ENCODE measurements around the gene OXER1.

OXER1 gene

DNA sequence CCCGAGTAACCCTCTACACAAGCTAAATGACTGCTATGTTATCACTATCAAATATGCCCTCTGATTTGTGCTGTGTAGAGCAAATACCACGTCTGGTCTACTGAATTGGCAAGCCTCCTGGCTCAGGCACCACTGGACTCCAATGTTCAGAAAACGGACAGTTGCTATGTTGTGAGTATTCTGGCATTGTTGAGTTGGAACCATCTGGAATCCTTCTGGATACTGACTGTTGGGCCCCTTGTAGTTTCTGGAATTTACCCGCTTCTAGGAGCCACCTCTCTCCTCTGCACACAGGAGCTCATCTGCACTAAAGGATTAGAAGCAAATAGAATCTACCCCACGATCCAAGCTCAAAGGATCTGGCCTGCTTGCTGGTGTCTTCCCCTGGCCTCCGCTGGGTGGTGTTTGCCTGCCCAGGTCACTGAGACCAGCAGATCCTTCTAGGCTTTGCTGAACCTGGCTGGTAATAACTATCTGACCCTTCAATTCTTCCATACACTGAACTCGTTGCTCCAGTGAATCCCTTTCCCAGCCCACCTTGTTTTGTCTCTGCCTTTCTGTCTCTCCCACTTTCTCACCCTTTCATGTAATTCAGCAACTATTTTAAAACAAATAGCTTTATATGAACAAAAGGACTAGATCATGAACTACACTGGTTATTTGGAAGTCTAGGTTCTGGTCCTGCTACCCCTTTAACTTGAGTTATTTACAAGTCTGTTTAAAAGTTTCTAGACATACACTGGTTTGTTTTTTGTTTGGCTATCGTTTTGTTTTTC lies 30.5 kb upstream of the OXER1 start:
- DNase-seq (ENCODE audit: low read depth in 3 of 3) = no peak

DNA sequence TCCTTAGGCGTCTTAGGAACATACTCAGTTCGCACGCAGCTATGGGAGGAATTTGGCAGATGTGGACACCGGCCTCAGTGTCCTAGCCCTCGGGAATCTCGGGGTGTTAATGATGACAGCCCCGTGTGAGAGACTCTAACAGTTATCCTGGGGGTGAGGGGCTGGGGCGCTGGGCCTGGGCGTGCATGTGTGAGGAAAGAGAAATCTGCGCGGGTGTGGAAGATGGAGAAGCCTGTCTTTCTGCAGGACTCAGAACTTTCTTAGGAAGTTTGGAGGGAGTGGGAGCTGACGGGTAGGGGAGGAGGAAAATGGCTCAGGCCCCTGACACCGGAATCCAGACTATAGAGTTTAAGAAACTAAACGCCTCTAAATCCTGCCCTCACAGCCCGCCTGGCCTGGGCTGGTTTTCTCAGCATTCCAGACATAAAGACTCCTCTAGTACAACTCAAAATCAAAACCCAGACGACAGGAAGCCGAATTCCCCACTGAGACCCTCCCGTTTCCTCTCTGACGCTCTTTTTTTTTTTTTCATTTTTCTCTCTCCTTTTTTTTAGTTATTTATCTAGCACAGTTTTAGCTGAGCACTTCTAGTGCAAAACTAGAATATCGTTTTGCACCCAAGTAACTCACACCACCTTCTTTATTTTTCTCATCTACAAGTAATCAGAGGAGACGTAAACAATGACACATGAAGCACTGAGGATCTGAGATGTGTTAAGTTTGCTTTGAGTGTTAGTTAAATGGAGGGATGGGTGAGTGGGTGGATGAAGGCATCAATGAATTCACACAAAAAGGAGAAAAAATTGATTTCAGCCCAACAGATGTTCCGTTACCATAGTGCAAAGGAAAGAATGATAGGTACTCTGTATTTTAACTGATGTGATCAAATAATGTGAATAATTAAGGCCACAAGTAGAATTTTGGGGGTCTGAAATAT lies 29.7 kb upstream of the OXER1 start:
- DNase-seq (ENCODE audit: low read depth in 3 of 3) = no peak

GRCh38 chr2:42792583-42793333 lies 28.8 kb upstream of the OXER1 start, which contains the start of gene HAAO:
HAAO (minus strand) TSS chr2:42792583; CDS start chr2:42792536, 47 bp downstream.
- no peak for DNase-seq (ENCODE audit: low read depth in 3 of 3)

- DNase-seq (ENCODE audit: low read depth in 3 of 3) = no peak
Measured at GRCh38 chr2:42792087-42792582, 28.2 kb upstream of the OXER1 start.

DNA sequence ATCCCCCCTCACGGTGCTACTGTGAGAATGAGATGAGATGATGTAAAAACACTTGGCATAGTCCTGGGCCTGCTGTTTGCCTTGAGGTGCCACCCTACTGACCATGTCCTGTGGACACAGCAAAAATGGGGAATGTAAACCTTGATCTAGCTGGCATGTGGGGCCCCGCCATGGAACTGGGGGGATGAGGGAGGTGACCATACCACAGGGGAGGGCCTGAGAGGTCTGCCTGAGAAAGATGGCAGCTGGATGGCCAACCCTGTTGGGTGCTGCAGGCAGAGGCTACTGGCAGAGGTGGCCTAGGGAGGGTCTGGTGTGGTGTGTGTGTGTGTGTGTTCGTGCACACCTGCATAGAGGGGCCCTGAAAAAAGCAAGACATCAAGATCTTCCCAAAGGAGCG lies 27.7 kb upstream of the OXER1 start:
- no peak for DNase-seq (ENCODE audit: low read depth in 3 of 3)

GRCh38 chr2:42789751-42790150 lies 25.8 kb upstream of the OXER1 start:
- no peak for DNase-seq (ENCODE audit: low read depth in 3 of 3)

DNA sequence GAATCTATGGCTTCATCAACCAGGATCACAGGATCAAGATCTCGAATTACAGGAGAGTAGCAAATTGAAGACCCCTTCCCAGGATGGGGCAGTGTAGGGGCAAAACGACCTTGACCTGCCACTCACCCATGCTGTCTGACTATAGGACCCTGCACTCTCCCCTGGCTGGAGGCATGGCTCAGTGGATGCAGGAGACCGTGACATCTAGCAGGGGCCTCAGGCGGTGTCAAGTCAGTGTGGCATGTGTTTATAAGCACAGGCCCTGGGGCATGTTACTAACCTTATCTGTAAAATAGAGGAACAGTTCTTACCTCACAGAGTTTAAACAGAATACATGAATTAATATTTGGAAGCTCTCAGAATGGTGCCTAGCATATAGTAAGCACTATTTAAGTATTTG lies 24.9 kb upstream of the OXER1 start:
- no peak for DNase-seq (ENCODE audit: low read depth in 3 of 3)

- no peak for DNase-seq (ENCODE audit: low read depth in 3 of 3)
Measured at GRCh38 chr2:42788478-42788793, 24.5 kb upstream of the OXER1 start.

GRCh38 chr2:42787788-42788477 lies 24.0 kb upstream of the OXER1 start:
- no peak for DNase-seq (ENCODE audit: low read depth in 3 of 3)

DNA sequence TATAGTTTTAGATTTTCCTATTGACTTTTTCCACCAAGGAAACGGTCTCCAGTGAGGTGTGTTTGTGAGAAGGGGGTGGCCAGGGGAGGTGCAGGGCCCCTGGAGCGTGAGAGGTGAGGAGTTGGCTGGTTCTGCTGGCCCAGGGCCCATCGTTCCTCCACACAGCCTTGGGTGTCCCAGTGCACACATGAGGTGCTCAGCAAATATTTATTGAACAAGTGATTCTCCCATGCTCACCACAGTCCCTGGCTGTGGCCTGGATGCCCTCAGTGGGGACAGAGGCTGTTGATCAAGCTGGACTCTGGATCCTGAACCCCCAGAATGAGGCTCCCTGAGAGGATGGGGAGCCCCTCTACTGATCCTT lies 23.5 kb upstream of the OXER1 start:
- no peak for DNase-seq (ENCODE audit: low read depth in 3 of 3)

DNA sequence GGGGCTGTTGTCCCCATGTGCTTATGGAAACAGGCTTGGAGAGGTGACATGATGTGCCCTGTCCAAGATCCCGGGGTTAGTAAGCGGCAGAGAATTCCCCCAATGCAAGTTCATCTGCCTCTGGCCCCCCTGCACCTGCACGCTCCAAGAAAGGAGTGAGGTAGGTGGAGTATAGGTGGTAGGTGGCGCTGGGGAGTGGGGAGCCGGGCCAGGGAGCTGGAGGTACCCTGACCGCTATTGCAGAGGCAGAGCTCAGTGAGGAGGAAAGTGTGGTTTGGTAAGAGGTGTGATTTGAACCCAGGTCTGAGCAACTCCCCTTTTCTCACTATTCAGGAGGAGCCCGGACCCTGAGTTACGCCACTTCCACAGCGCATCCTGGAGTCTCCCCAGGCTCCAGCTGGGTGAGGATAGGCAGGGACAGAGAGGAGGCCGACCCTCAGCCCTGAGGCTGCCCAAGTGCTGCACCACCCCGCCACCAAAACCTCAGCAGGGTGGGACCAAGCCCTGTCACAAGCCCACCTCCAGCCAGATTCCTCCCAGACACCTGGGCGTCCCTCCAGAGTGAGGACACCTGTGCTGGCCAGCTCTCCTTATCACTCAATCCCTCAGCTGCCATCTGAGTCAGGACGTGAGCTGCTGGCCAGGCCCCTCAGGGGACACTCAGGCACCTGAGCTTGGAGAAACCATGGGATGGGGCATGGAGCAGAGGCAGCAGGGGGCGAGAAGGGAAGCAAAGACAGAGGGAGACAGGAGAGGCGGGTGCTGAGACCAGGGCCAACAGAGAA lies 22.8 kb upstream of the OXER1 start:
- DNase-seq (ENCODE audit: low read depth in 3 of 3) = no peak

DNA sequence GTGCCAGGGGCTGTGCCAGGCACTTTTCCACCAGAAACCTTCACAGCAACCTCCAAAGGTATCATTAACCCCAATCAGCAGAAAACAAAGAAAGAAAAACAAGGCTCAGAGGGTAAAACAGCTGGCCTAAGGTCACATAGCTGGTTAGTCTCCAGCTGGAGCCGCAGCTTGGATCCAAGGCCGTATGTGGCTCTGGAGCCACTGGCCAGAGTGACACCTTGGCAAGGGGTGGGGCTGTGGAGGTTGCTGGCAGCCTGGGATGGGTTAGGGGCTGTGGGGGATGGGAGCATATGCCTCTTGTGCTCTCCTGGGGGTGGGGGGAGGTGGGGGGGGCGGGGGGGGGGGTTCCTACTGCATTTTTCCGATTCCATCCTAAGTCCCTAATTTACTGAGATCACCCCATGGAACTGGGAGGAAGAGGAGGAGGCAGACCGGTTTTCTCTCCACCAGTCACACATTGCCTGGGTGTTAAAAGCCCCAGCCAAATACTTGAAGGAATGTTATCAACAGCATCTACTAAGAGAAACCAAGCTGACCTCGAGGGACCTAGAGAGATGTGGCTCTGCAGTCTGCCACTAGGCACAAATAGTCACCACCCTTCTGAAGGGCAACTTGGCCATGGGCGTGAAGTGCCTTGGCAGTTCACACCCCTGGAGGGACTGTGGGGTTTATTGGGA lies 20.4 kb upstream of the OXER1 start:
- no peak for DNase-seq (ENCODE audit: low read depth in 3 of 3)

DNA sequence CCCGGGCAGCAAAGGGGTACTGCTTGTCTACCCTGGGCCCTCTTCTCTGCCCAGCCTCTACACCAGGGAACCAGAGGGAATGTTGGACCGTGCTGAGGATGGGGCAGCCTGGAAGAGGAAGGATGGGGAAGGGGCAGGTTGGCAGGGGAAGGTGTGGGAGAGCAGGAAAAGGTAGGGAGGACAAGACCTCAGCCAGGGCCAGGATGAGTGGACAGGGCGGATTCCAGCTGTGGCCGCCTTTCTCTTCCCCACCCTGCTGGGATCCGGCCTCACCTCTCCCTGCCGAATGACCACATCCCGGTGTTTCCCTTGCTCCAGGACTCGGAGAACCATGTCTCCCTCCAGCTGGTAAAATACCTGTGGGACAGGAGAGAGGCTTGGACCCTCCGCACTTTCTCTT lies 19.6 kb upstream of the OXER1 start:
- no peak for DNase-seq (ENCODE audit: low read depth in 3 of 3)

DNA sequence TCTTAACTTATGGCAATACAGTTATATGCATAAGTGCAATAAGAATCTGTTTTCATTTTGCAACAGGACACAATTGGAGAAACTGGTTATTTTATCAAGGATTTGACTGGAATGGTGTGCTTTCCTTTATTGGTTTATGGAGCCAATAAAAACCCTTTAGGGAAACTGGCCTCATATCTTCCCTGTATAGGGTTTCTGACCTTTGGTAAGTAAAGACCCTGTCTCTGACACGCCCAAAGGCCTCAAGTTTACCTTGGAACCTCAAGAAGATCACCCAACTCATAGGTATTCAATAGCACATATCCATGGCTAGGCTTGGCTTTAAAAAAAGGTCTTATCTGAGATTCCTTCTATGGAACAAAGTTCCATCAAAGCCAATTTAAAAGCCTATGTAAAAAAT lies 17.2 kb upstream of the OXER1 start:
- DNase-seq (ENCODE audit: low read depth in 3 of 3) = no peak

- DNase-seq (ENCODE audit: low read depth in 3 of 3) = no peak
Measured at GRCh38 chr2:42777883-42778805, 14.2 kb upstream of the OXER1 start.

- DNase-seq (ENCODE audit: low read depth in 3 of 3) = no peak
Measured at GRCh38 chr2:42775810-42776209, 11.9 kb upstream of the OXER1 start.

GRCh38 chr2:42775186-42775585 lies 11.3 kb upstream of the OXER1 start:
- DNase-seq (ENCODE audit: low read depth in 3 of 3) = no peak

GRCh38 chr2:42771546-42772153 lies 7.7 kb upstream of the OXER1 start:
- no peak for DNase-seq (ENCODE audit: low read depth in 3 of 3)
